ENCODE measurements around the gene BANF2.

- TF ChIP-seq, protein P1, sequence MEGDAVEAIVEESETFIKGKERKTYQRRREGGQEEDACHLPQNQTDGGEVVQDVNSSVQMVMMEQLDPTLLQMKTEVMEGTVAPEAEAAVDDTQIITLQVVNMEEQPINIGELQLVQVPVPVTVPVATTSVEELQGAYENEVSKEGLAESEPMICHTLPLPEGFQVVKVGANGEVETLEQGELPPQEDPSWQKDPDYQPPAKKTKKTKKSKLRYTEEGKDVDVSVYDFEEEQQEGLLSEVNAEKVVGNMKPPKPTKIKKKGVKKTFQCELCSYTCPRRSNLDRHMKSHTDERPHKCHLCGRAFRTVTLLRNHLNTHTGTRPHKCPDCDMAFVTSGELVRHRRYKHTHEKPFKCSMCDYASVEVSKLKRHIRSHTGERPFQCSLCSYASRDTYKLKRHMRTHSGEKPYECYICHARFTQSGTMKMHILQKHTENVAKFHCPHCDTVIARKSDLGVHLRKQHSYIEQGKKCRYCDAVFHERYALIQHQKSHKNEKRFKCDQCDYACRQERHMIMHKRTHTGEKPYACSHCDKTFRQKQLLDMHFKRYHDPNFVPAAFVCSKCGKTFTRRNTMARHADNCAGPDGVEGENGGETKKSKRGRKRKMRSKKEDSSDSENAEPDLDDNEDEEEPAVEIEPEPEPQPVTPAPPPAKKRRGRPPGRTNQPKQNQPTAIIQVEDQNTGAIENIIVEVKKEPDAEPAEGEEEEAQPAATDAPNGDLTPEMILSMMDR (IDR thresholded peaks at IDR 0.05 in 2 of 3, conservative IDR thresholded peaks at IDR 0.05 in 1 of 3; ENCODE audit: borderline replicate concordance in 1 of 3, insufficient read depth in 1 of 3, low read depth in 2 of 3, low read length in 2 of 3): no peak
- TF ChIP-seq, protein P2, sequence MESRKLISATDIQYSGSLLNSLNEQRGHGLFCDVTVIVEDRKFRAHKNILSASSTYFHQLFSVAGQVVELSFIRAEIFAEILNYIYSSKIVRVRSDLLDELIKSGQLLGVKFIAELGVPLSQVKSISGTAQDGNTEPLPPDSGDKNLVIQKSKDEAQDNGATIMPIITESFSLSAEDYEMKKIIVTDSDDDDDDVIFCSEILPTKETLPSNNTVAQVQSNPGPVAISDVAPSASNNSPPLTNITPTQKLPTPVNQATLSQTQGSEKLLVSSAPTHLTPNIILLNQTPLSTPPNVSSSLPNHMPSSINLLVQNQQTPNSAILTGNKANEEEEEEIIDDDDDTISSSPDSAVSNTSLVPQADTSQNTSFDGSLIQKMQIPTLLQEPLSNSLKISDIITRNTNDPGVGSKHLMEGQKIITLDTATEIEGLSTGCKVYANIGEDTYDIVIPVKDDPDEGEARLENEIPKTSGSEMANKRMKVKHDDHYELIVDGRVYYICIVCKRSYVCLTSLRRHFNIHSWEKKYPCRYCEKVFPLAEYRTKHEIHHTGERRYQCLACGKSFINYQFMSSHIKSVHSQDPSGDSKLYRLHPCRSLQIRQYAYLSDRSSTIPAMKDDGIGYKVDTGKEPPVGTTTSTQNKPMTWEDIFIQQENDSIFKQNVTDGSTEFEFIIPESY (IDR thresholded peaks at IDR 0.05; ENCODE audit: extremely low read depth, insufficient replicate concordance, low read length): no peak
- TF ChIP-seq YY1 (IDR thresholded peaks at IDR 0.05; ENCODE audit: extremely low read depth, insufficient replicate concordance, low read depth, low read length) (no peak), POLR2A (IDR thresholded peaks at IDR 0.05; ENCODE audit: borderline replicate concordance, extremely low read depth, insufficient read depth, insufficient read length) (no peak), SIN3A (IDR thresholded peaks at IDR 0.05; ENCODE audit: low read depth) (no peak), JUND (IDR thresholded peaks at IDR 0.05) (no peak), ELF1 (IDR thresholded peaks at IDR 0.05; ENCODE audit: borderline replicate concordance, low read depth) (no peak), CEBPB (IDR thresholded peaks at IDR 0.05; ENCODE audit: low read depth) (no peak), ZFX (IDR thresholded peaks at IDR 0.05) (no peak), SRF (IDR thresholded peaks at IDR 0.05; ENCODE audit: low read depth) (no peak), RAD21 (IDR thresholded peaks at IDR 0.05; ENCODE audit: low read depth) (no peak), EZH2phosphoT487 (IDR thresholded peaks at IDR 0.05; ENCODE audit: borderline replicate concordance) (no peak), FOSL1 (IDR thresholded peaks at IDR 0.05; ENCODE audit: low read depth) (no peak), CBX3 (IDR thresholded peaks at IDR 0.05; ENCODE audit: low read depth) (no peak)
Observed at GRCh38 chr20:17658648-17658993, 41.1 kb upstream of the BANF2 start.

Measured in HCT116 (cell line).